ENCODE measurements around the gene LRRC26.

- TF ChIP-seq EZH2phosphoT487 (IDR thresholded peaks at IDR 0.05; ENCODE audit: insufficient read depth, low read depth) (no peak), EZH2 (IDR thresholded peaks at IDR 0.05; ENCODE audit: insufficient read depth, poor library complexity, severe bottlenecking) (no peak)
Measured at GRCh38 chr9:137178201-137178938, 8.5 kb upstream of the LRRC26 start.

Measured in GM23248 (cell line).